Keratinocyte (primary cell): ENCODE data around the gene ZNRF1. TPM values are rescaled to one million over a fixed set of nuclear protein-coding genes. Genes with fewer than 3 reads are reported as not detected.

Experiments used
- DNase-seq: peaks from one replicate; pipeline ENCODE4 v3.0.0-alpha.2; 2011; ENCODE audit warnings: low read depth, missing footprints, low spot score
- FAIRE-seq: peaks from 2 replicates; lab custom pipeline; 2011; peaks lifted over from hg19 to GRCh38; lab: Jason Lieb, UNC
- H2AFZ ChIP-seq: 2 replicates; pipeline ENCODE4 v1.6.0; 2012; ENCODE audit warnings: low read length, control low read depth, inconsistent platforms; ENCODE audit not compliant: control insufficient read depth
- H3K27ac ChIP-seq: 2 replicates; pipeline ENCODE4 v1.5.1; 2011; ENCODE audit warnings: low read length; ENCODE audit not compliant: control insufficient read depth, insufficient read depth
- H3K27me3 ChIP-seq: 3 replicates; pipeline ENCODE4 v1.6.0; 2011; ENCODE audit warnings: low read length; ENCODE audit not compliant: control insufficient read depth, insufficient read depth; ENCODE audit errors: extremely low read depth
- H3K36me3 ChIP-seq, 2 experiments: 2 replicates in 1 of 2; 3 replicates in 1 of 2; pipeline ENCODE4 v1.5.1; 2011; ENCODE audit warnings: low read length in 2 of 2, mild to moderate bottlenecking in 1 of 2; ENCODE audit not compliant: control insufficient read depth in 2 of 2, insufficient read depth in 2 of 2; ENCODE audit errors: extremely low read depth in 1 of 2
- H3K4me1 ChIP-seq: 3 replicates; pipeline ENCODE4 v1.5.1; 2011; ENCODE audit warnings: low read length; ENCODE audit not compliant: control insufficient read depth, insufficient read depth; ENCODE audit errors: extremely low read depth
- H3K4me2 ChIP-seq: 3 replicates; pipeline ENCODE4 v1.6.0; 2011; ENCODE audit warnings: low read depth, low read length; ENCODE audit not compliant: control insufficient read depth, insufficient read depth; ENCODE audit errors: extremely low read depth
- H3K4me3 ChIP-seq, 3 experiments: fragments of 200-600 bp in 1 of 3; sonication (generic) in 1 of 3; 2 replicates in 2 of 3; 3 replicates in 1 of 3; pipeline ENCODE4 v1.5.1; 2011 to 2016; ENCODE audit warnings: low read length in 3 of 3, mild to moderate bottlenecking in 3 of 3, control low read depth in 2 of 3, inconsistent platforms in 1 of 3, low read depth in 1 of 3, mixed read lengths in 1 of 3, mixed run types in 1 of 3, moderate library complexity in 1 of 3; ENCODE audit not compliant: control insufficient read depth in 2 of 3, insufficient read depth in 2 of 3; ENCODE audit errors: extremely low read depth in 1 of 3
- H3K79me2 ChIP-seq: 2 replicates; pipeline ENCODE4 v1.6.0; 2012; ENCODE audit warnings: low read length; ENCODE audit not compliant: control insufficient read depth, insufficient read depth
- H3K9ac ChIP-seq: 3 replicates; pipeline ENCODE4 v1.6.0; 2011; ENCODE audit warnings: low read length; ENCODE audit not compliant: control insufficient read depth, insufficient read depth; ENCODE audit errors: extremely low read depth
- H3K9me1 ChIP-seq: 3 replicates; pipeline ENCODE4 v1.6.0; 2011; ENCODE audit warnings: low read length; ENCODE audit not compliant: control insufficient read depth, insufficient read depth; ENCODE audit errors: extremely low read depth
- H3K9me3 ChIP-seq: 2 replicates; pipeline ENCODE4 v1.5.1; 2012; ENCODE audit warnings: low read depth, low read length; ENCODE audit not compliant: control insufficient read depth
- H4K20me1 ChIP-seq: 3 replicates; pipeline ENCODE4 v1.6.0; 2011; ENCODE audit warnings: low read length; ENCODE audit not compliant: control insufficient read depth, insufficient read depth; ENCODE audit errors: extremely low read depth
- EZH2 ChIP-seq: IDR thresholded peaks from one replicate; pipeline ENCODE4 v1.6.1; 2012; ENCODE audit warnings: inconsistent platforms, mild to moderate bottlenecking, low read length, moderate library complexity
- dilution Hi-C: fragments of 300-500 bp; cut with MboI; formaldehyde crosslinking; loops from one replicate; pipeline ENCODE4 v1.7.0; 2020; ENCODE audit warnings: low sequenced_read_pairs; ENCODE audit not compliant: extremely low pct_ligation_motif_present
- polyA plus RNA-seq, 5 experiments: library from polyadenylated mRNA; depleted of rRNA in 3 of 5; stranded (reverse) in 3 of 5; stranded (forward) in 1 of 5; unstranded in 1 of 5; fragments of >200 nt; gene quantifications; 1 replicate in 1 of 5; 2 replicates in 3 of 5; 3 replicates in 1 of 5; pipeline versions ENCODE4 v1.2.1 to v1.2.3, GENCODE V29; 2011 to 2012; ENCODE audit warnings: missing spikeins in 2 of 5, low read depth in 1 of 5, low replicate concordance in 1 of 5
- TF ChIP-seq, protein P1 (sequence below), 3 experiments: IDR thresholded peaks in 1 of 3; conservative IDR thresholded peaks in 1 of 3; optimal IDR thresholded peaks in 1 of 3; 2 replicates in 2 of 3; 3 replicates in 1 of 3; pipeline versions ENCODE3 to v1.5.1; 2011; ENCODE audit warnings: low read length in 3 of 3, mild to moderate bottlenecking in 3 of 3, moderate library complexity in 2 of 3, control low read depth in 1 of 3, inconsistent platforms in 1 of 3; ENCODE audit not compliant: insufficient read depth in 2 of 3; ENCODE audit errors: extremely low read depth in 1 of 3

The ZNRF1 gene
- polyA plus RNA-seq, 1 donor (not counting 4 experiments of a cell fraction or from before 2014, with no cell fraction given), result 19.1 TPM

DNA sequence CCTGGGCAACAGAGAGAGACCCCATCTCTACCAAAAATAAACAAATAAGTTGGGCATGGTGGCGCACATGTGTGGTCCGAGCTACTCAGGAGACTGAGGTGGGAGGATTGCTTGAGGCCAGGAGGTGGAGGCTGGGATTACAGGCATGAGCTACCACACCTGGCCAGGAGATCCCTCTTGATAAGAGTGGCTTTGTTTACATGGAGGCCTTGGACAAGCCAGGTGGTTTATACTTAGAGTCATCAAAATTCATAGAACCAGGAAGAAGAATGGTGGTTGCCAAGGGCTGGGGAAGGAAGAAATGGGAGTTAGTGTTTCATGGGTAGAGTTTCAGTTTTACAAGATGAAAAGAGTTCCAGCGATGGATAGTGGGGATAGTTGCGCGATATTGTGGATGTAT, 140.7 kb downstream of the ZNRF1 start:
- no peak for DNase-seq
- Histone ChIP-seq H3K9ac (no peak overlapping the region), H3K4me3 (no peak overlapping the region), H3K27me3 (no peaks in the 10 kb centered on the region), H4K20me1 (no peaks in the 10 kb centered on the region), H3K79me2 (no peaks in the 10 kb centered on the region), H3K9me3 (no peaks in the 10 kb centered on the region), H3K4me2 (no peak overlapping the region), H3K9me1 (no peaks in the 10 kb centered on the region), H3K27ac (no peak overlapping the region), H3K36me3 (no peaks in the 10 kb centered on the region), H2AFZ (no peak overlapping the region), H3K4me1 (no peaks in the 10 kb centered on the region)
- no peak for FAIRE-seq
- TF ChIP-seq, protein P1, sequence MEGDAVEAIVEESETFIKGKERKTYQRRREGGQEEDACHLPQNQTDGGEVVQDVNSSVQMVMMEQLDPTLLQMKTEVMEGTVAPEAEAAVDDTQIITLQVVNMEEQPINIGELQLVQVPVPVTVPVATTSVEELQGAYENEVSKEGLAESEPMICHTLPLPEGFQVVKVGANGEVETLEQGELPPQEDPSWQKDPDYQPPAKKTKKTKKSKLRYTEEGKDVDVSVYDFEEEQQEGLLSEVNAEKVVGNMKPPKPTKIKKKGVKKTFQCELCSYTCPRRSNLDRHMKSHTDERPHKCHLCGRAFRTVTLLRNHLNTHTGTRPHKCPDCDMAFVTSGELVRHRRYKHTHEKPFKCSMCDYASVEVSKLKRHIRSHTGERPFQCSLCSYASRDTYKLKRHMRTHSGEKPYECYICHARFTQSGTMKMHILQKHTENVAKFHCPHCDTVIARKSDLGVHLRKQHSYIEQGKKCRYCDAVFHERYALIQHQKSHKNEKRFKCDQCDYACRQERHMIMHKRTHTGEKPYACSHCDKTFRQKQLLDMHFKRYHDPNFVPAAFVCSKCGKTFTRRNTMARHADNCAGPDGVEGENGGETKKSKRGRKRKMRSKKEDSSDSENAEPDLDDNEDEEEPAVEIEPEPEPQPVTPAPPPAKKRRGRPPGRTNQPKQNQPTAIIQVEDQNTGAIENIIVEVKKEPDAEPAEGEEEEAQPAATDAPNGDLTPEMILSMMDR (optimal IDR thresholded peaks at IDR 0.05 in 1 of 3, IDR thresholded peaks at IDR 0.05 in 1 of 3, conservative IDR thresholded peaks at IDR 0.05 in 1 of 3; ENCODE audit: extremely low read depth in 1 of 3, insufficient read depth in 2 of 3, low read length in 3 of 3), result no peak
- no peak for TF ChIP-seq EZH2
- dilution Hi-C loops, result no loop called here

DNA sequence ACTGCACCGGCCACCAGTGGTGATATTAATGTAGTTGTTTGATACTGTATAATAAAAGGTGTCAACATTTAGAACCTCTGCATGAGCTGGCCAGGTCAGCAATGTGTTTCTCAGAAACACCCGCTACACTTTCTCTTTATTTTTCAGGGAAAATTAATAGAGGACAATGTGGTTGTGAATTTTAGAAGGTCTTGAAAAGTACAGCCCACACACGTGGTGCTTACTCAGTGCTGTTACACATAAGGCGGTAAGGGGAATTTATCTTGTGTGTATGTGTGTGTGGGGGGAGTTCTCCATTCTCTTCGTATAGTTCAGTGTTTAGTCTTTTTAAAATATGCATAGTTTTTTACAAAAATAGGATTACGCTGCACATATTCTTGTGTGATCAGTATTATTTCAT, 145.1 kb downstream of the ZNRF1 start:
- no peaks in the 10 kb centered on the region for H3K27me3 ChIP-seq
- H2AFZ ChIP-seq, result no peak overlapping the region
- DNase-seq (no peak), FAIRE-seq (no peak)
- H3K4me3 ChIP-seq, result no peak overlapping the region
- no peaks in the 10 kb centered on the region for H3K9me3 ChIP-seq
- no peaks in the 10 kb centered on the region for H4K20me1 ChIP-seq
- H3K27ac ChIP-seq, result no peak overlapping the region
- H3K79me2 ChIP-seq, result peaks cover 1% of the 10 kb centered on the region
- H3K9me1 ChIP-seq, result no peaks in the 10 kb centered on the region
- H3K36me3 ChIP-seq, result no peaks in the 10 kb centered on the region
- peaks cover 3% of the 10 kb centered on the region for H3K4me1 ChIP-seq
- dilution Hi-C loops, result no loop called here
- no peak for TF ChIP-seq EZH2
- TF ChIP-seq, protein P1 (optimal IDR thresholded peaks at IDR 0.05 in 1 of 3, IDR thresholded peaks at IDR 0.05 in 1 of 3, conservative IDR thresholded peaks at IDR 0.05 in 1 of 3; ENCODE audit: extremely low read depth in 1 of 3, insufficient read depth in 2 of 3, low read length in 3 of 3), result no peak
- no peak overlapping the region for H3K9ac ChIP-seq
- no peak overlapping the region for H3K4me2 ChIP-seq
